Esophagus squamous epithelium (tissue), 4 donors: ENCODE results near the gene GPC3.

Experiments used
- POLR2A ChIP-seq, 4 donors: fragments of 450-650 bp; IDR thresholded peaks; one replicate each; pipeline ENCODE4 v1.6.1; 2017; ENCODE audit warnings: antibody characterized with exemption in 4 of 4, mild to moderate bottlenecking in 4 of 4, moderate library complexity in 3 of 4
- TF ChIP-seq, protein P1 (sequence below), 6 experiments: fragments of 450-650 bp in 4 of 6; fragments of 200-600 bp in 2 of 6; sonication (generic) in 2 of 6; IDR thresholded peaks; one replicate each; pipeline ENCODE4 v1.5.1; 2016 to 2019; ENCODE audit warnings: antibody characterized with exemption in 6 of 6, mild to moderate bottlenecking in 4 of 6, moderate library complexity in 4 of 6

DNA sequence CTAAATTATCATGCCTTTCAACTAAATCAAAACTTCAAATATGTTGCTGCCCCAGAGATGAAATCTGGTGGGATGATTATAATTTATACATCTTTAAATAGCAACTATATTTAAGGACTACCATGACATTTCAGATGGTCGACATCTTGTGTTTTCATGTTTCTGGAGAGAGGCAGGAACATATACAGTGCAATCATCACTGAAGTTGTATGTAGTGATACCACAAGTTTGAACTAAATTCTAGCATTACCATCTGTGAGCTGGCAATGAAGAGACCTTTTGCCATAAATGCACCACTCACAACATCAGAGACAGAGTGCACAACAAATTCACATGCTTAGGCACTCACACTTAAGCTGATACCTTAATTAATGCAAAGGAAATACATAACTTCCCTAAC lies 373.7 kb downstream of the GPC3 start:
- TF ChIP-seq, protein P1, sequence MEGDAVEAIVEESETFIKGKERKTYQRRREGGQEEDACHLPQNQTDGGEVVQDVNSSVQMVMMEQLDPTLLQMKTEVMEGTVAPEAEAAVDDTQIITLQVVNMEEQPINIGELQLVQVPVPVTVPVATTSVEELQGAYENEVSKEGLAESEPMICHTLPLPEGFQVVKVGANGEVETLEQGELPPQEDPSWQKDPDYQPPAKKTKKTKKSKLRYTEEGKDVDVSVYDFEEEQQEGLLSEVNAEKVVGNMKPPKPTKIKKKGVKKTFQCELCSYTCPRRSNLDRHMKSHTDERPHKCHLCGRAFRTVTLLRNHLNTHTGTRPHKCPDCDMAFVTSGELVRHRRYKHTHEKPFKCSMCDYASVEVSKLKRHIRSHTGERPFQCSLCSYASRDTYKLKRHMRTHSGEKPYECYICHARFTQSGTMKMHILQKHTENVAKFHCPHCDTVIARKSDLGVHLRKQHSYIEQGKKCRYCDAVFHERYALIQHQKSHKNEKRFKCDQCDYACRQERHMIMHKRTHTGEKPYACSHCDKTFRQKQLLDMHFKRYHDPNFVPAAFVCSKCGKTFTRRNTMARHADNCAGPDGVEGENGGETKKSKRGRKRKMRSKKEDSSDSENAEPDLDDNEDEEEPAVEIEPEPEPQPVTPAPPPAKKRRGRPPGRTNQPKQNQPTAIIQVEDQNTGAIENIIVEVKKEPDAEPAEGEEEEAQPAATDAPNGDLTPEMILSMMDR (IDR thresholded peaks at IDR 0.05): no peak
- no peak for TF ChIP-seq POLR2A (IDR thresholded peaks at IDR 0.05)
